Head of caudate nucleus (tissue), 42 donors: Measurements from ENCODE around the gene IAPP.
"Not testable (repeated sequence)": the region's sequence is repeated elsewhere in the genome, so short reads cannot be mapped to it uniquely, and the experiment has no call there.

Experiments
- DNase-seq, 42 donors: peaks; one replicate each; pipeline versions ENCODE4 v3.0.0 to v3.0.0-alpha.2; 2020 to 2021; ENCODE audit warnings: mixed read lengths in 7 of 42
- intact Hi-C: fragments of 100-400 bp; cut with DNase I; formaldehyde crosslinking; loops from one replicate; pipeline ENCODE4 v1.15.0; 2022

The IAPP gene

DNA sequence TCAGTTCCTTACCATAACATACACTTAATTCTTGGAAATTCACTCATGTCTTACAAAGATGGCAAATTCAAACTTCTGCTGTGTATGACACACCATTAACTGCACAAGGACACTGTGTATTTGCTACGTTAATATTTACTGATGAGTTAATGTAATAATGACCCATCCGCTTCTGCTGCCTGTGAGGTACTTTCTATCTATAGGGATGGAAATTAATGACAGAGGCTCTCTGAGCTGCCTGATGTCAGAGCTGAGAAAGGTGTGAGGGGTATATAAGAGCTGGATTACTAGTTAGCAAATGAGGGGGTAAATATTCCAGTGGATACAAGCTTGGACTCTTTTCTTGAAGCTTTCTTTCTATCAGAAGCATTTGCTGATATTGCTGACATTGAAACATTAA lies at the start of gene IAPP:
TSS of gene IAPP (plus strand) at position 301 of the 400 bp plus-strand sequence. CDS start 450 bp downstream, outside the sequence.
- no peak for DNase-seq
- intact Hi-C loops, result no loop called here

DNA sequence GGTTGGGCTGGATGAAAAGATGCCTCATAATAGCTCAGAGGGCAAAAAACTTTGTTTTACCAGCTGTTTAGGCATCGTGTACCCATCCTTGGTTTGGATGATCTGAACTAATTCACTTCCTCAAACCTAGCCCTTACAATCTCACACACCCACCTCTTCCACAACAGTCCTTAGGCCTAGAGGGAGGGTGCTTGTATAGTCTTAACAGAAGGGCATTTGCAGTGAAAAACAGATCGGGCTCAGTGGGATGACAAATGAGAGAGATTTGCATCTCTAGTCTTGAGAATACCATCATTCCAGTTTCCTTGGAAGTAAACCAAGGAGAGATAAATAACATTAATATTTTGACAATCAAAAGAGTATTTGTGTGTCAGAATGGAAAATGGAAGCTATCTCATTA lies 49.0 kb upstream of the IAPP start:
- intact Hi-C loops, result no loop called here
- peak in 2 of 42 donors; percentile 26 to 31 for DNase-seq

DNA sequence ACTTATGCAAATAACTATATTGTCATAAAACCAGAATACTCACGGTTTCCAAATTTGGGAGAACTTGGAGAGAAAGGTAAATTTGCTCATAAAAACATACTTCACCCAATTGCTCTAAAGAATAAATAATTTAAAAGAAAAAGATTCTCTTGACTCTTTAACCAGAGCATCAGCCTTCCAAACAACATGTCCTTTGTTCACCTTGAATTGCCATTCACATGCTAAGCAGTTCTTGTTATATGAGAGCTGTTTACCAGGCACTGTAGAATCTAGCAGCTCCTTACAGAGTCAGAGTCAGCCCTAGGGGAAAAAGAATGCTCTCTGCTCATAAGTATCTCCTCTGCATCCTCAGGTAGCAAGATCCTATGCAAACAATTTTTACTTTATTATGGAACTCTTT lies 48.2 kb upstream of the IAPP start:
- DNase-seq, result peak in 11 of 42 donors; percentile 15 to 73 (median 34)
- intact Hi-C loops, result no loop called here

DNA sequence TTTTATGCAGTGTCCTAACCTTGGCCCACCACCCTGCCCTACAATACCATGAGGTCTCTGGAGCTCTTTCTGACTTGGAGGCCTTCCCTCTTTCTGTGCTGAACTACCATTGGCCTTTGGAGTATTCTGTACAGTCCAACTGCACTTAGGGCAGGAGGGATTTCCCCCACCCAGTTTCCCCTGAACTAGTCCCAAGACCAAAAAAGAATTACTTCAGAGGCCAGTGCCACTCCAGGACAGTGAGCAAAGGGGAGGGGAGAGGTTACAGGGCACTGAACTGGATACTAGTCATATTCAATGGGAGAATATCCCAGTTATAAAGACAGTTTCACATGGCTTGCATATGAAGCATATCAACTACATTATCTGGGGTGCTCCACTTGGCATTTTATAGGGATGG lies 44.1 kb upstream of the IAPP start:
- no peak for DNase-seq
- intact Hi-C loops, result no loop called here

DNA sequence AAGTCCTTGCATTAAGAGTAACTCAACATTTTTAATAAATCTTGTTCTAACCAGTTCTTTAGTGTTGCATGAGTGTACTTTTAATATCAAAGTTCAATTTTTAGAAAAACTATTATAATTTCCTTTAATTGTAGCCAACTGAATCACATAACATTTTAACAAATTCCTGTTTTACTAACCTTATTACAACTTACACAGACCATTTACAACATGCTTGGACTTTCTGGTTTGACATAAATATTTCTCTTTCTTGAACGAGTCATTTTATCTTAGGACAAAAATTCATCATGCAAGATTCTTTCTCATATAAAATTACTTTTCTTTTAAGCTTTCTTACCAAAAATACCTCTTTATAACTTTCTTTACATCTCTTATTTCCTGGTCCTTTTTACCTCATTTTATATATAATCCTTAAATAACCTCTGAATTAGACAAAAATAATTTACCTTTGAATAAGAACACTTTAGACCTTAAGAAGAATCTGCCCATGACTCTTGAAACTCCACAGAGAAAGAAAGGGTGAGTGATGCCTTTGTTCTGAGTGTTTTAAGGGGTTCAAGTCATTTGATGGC lies 41.9 kb upstream of the IAPP start:
- no peak for DNase-seq
- intact Hi-C loops, result no loop called here

DNA sequence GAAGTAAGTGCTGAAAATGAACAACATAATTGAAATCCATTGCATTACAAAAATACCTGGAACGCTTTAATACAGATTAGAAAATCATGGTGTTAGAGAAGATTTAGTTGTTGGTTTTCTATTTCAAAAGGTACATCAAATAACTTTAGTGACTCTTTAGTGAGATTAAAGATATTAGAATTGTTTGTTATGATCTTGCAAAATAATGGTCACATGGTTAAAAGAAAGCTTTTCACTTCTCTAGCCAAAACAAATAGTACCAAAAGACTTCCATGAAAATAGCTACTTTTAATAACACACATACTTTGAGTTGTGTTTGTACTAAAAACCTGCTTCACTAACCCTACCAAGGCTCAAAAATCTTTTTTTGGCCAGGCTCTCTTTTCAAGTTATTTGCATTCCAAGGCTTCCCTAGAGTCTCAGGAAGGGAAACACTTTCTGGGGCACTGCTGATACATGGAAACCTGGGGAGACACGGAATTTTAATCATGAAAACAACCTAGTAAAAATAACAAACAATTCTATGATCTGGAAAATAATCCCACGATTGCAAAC lies 37.9 kb upstream of the IAPP start, which contains the start of gene SLCO1A2:
TSS of gene SLCO1A2 (minus strand) at position 147 of the 555 bp plus-strand sequence. CDS start 270 bp downstream, outside the sequence.
- no peak for DNase-seq

DNA sequence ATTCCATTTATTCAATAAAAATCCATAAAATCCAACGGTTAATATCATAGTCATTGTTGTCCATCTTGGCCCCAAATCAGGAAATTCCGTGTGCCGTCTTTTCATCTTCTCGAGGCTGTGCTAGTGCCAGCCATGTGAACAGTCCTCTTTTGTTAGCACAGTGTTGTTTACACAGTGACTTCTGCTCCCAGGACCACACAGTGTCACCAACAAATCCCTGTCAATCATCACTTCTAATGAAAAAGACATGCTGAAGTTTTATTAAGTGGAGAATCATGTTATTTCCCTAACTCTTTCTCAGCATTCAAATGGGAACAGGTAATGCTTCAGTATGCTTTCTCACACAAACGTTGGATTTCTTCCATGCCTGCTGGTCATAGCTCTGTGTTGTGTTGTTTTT lies 36.0 kb upstream of the IAPP start:
- intact Hi-C loops, result no loop called here
- peak in 41 of 42 donors; percentile 10 to 89 (median 70) for DNase-seq

More for the DNA sequence above, 37.9 kb upstream of the IAPP start, which contains the start of gene SLCO1A2:
- intact Hi-C loops, result no loop called here

DNA sequence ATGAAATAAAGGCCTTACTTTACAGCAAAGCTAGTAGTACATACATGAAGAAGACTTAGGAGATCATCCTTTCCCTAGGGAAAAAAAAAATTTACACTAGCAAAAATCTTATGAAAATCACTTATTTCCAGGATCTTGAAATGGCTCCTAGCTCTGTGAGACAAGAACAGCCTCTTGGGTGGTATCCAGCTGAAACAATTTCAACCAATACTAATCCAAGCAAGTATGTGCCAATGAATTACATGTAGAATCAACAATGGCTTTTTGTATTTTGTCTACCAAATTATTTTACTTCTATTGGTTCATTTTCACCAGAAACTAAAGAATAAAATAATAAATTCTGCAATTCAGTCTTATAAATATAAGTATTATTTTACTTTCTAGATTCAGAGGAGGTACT lies 35.2 kb upstream of the IAPP start:
- peak in 12 of 42 donors; percentile 22 to 82 (median 62) for DNase-seq
- intact Hi-C loops, result no loop called here

DNA sequence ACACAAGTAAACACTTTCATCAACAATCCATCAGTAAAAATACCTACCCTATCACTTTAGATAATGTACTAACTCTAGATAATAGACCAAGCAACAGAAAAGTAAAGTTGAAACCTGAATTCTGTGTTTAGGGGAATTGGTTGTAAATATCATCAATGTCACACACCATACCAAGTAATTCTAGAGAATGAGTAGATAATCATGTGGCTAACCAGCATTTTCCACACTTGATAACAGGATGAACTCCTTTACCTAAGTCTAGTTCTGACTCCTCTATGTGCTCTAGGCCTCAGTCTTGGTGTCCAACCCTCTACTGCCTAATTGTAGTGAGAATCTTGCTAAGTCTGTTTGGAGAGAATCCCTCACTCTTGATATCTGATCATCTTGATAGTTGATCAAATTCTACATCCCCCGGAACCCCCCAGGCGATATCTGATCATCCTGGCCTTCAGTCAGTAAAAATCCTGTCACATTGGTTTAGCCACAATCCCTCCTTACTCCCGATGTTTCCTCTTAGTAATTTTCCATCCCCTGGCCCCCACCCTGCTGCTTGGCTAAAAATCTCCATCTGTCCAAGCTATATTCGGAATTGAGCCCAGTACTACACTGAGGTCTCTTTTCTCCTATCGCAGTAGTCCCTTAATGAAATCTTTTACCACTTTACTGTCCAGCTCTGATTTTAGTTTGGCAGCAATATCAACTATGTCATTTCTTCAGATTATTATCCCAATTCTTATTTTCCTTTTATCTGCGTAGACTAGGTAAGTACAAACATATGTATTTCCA lies 34.5 kb upstream of the IAPP start:
- peak in 4 of 42 donors; percentile 12 to 66 (median 44) for DNase-seq
- intact Hi-C loops, result no loop called here

DNA sequence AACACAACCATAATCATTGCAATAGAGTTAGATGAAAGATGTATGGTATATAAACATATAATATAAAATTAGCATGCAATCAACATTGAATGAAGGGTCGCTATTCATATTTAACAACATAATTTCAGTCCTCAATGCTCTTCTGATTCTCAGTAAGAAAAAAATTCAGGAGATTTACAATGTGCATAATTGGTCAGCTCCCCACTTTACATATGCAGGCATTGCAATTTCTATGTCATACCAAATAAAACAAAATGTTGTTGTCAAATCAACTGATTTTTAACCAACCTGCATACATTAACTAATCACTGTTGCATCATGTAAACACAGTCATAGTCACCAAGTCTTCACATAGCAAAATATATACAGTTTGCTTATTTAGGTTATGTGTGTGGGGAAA lies 32.8 kb upstream of the IAPP start:
- no peak for DNase-seq
- intact Hi-C loops, result no loop called here

DNA sequence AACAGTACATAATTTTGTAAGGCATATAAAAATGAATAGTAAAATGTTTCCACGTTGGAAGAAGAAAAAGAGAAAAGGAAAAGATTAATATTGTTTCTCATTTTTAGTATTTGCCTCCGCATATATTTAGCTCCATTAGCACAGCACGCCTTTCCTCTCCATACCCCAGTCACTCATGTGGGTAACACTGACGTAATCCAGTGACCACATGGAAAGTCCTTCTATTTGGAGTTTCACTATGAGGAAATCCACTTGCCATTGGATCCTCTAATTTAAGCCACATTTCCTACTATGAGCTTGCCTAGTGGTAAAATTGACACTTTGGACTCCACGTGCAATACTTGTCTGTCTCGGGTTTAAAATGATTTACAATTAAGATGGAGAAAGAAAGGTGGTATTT lies 32.3 kb upstream of the IAPP start:
- DNase-seq, result no peak
- intact Hi-C loops, result no loop called here

DNA sequence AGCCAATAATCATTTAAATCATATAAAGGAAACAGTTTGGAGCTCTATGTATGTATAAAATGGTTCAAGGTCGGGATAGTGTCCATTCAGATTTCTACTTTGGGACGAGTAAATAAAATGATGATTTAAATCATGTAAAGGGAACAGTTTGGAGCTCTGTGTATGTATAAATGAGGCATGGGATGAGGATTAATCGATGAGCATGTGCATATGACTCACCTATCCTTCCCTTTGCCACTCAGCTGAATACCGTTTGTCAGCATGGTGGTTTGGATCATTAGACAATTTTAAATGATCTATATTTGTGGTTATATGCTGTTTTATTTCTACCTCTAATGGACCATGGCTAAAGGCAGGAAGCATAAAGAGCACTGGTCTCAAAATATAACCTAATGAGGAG lies 30.9 kb upstream of the IAPP start:
- DNase-seq, result no peak
- intact Hi-C loops, result no loop called here

DNA sequence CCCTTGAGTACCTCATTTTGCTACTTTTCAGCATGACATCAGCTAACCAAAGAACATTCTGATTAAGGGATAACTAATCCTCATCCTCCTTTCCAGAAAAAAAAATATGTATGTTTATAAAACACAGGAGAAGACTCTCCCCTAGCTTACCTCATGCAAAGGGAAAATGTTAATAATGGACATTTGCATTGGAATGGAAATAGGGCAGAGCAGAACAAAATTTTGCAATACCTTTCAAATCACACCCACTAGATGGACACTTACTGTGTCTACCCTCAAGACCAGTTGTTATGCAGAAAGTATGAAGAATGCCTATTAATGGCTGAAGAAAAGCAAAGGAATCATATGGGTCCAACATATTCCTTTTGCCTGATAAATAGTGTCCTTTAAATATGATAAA lies 29.1 kb upstream of the IAPP start:
- DNase-seq, result no peak

DNA sequence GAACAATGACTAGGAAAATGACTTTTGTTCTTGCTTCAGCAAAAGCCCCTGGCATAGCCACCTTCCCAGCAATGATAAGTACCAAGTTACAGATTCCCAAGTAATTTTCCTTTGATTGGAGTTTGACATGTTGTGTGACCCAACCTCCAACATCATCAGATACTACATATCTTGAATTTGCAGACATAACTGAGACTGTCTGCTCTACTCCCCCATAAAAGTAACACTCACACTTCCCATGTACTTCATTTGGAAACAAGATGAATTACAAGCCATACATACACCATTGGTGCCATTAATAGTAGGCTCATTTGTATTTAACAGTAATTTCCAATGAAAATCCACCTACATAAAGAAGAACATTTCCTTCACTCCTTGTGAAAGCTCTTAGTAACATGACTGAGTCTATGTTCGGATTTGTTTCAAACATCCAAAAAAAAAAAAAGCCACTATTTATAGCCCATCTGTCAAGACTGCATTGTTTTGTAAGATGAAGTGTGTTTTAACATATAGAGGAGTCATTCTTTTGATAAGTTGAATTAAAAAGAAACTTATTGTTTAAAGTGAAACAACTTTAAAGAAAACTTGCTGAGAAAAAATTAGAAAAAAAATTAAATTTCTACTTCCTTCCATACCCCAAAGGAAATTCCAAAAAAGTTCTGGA lies 26.0 kb upstream of the IAPP start:
- DNase-seq, result no peak
- intact Hi-C loops, result no loop called here

More for the DNA sequence above, 29.1 kb upstream of the IAPP start:
- intact Hi-C loops, result no loop called here

DNA sequence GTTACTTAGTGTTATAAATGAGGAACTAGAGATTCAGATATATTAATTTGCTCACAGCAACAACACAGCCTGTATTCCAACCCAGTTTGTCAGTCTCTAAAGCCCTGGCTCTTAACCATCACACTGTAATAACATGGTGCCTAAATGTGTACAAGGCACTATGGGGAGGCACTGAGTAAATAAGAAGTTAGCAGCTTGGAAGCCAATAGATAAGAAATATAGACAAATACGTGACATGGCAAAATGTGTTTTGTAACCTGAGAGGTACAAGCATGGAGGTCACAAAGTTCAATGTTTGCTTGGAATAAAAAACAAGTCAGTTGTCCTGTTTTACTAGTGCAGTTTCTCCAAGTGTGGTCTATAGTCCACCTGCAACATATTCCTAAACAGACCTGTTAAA lies 21.7 kb upstream of the IAPP start:
- no peak for DNase-seq
- intact Hi-C loops, result no loop called here

DNA sequence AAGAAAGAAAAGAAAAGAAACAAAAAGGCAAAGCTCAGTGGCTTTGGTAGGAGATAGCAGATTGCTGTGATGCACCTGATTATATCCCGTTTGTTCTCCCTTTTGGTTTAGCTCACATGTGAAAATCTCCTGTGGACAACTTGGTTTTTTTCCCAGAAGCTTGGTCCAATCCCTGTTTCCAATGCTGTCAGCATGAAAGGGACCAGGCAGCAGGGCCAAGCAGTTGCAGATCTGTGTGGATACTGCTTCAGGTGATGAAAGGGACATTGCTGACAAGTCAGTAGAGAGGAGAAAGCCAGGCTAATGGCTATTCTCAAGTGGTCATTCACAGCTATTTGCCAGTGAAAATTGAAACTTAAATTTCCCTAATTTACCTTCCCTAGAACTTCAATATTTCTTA lies 19.2 kb upstream of the IAPP start:
- intact Hi-C loops, result no loop called here
- DNase-seq, result no peak

DNA sequence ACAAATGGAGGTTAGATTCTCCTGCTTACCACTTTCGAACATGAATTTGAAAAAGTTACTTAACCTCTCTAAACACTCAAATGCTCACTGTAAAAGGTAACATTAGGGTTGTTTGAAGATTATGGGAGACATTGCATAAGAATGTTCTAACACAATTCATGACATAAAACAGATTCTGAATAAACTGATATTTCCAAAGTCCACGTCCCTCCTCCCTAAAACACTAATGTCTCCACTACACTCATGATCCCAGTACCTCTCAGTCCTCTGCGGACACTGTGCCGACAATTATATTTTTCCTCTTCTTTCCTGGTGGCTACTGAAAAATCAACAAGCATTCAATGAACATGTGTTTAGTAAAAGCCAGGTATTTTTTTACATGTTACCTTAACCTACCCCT lies 18.8 kb upstream of the IAPP start:
- DNase-seq, result no peak
- intact Hi-C loops, result no loop called here

DNA sequence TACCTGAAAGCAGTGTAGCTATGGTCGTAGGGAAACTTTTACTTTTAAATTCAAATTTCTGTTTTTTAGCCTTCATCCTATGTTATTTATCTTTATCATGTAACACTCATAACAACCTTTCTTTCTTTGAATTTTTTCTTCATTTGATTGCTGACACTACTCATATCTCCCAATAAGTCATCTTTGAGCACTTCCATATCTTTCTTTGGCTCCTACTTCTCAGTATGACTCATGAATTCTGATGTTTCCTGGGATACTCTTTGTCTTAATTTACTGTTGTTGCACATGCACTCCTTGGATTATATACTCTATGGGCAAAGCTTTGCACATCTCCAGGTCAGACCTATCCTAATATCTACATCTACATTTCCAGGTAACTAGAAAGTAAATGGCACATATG lies 18.1 kb upstream of the IAPP start:
- no peak for DNase-seq
- intact Hi-C loops, result no loop called here

DNA sequence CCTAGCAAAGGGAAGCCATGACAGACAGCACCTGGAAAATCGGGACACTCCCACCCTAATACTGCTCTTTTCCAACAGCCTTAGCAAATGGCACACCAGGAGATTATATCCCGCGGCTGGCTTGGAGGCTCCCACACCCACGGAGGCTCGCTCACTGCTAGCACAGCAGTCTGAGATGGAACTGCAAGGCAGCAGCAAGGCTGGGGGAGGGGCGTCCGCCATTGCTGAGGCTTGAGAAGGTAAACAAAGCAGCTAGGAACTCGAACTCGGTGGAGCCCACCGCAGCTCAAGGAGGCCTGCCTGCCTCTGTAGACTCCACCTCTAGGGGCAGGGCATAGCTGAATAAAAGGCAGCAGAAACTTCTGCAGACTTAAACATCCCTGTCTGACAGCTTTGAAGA lies 12.1 kb upstream of the IAPP start:
- DNase-seq, intact Hi-C loops: not testable (repeated sequence)
